HCT116 (cell line): Measurements from ENCODE around the gene DRD4. TPM values are rescaled to one million over a fixed set of nuclear protein-coding genes. Genes with fewer than 3 reads are reported as not detected.

ENCODE experiments used
- ATAC-seq: fragments of 200-7000 bp; cut with Tn5 transposase; 2 replicates; pipeline ENCODE4 v1.9.1; 2020; ENCODE audit warnings: mild to moderate bottlenecking, moderate library complexity
- BruUV-seq: library from RNA; stranded (reverse); fragments of 400-500 nt; replicated peaks from 2 replicates; lab custom pipeline; 2021; lab: Mats Ljungman, UMichigan
- CTCF ChIA-PET: fragments of 300-600 bp; sonication (Branson Sonifier 250); formaldehyde crosslinking; loops from one replicate; lab custom pipeline; 2021; ENCODE audit warnings: antibody characterized with exemption; lab: Charles Lee
- POLR2A ChIA-PET: fragments of 300-600, 350-600 bp; sonication (Branson Sonifier 250); formaldehyde crosslinking; loops from one replicate; lab custom pipeline; 2021; ENCODE audit warnings: antibody characterized with exemption; lab: Charles Lee
- RAD21 ChIA-PET, 2 experiments: fragments of 300-600 bp; sonication (Branson Sonifier 250); formaldehyde crosslinking; loops; one replicate each; lab custom pipeline; 2023; ENCODE audit warnings: low total read pairs in 2 of 2; ENCODE audit not compliant: uncharacterized antibody in 2 of 2, unreplicated experiment in 2 of 2, low non-redundant PET in 1 of 2; lab: Charles Lee
- DNase-seq: peaks from one replicate; pipeline ENCODE4 v3.0.0-alpha.2; 2010; ENCODE audit warnings: low read depth, low spot score
- H2AFZ ChIP-seq: fragments of 200-600 bp; shearing (Covaris generic), sonication (generic); 2 replicates; pipeline ENCODE4 v1.6.1; 2017; ENCODE audit warnings: low read depth, mixed run types, mixed read lengths, antibody characterized with exemption, low read length; ENCODE audit not compliant: poor library complexity, severe bottlenecking
- H3K27ac ChIP-seq: 2 replicates; pipeline ENCODE4 v1.5.1; 2012; ENCODE audit warnings: low read depth, low read length
- H3K27me3 ChIP-seq: fragments of 200-600 bp; sonication (generic); 2 replicates; pipeline ENCODE4 v1.6.1; 2016; ENCODE audit warnings: mixed run types, low read length, mixed read lengths; ENCODE audit not compliant: insufficient read depth
- H3K36me3 ChIP-seq, 2 experiments: fragments of 200-500 bp in 1 of 2; fragments of 200-600 bp in 1 of 2; sonication (Bioruptor generic) in 1 of 2; sonication (generic) in 1 of 2; 2 replicates each; pipeline versions ENCODE4 v1.5.1 to v1.6.1; 2014 to 2016; ENCODE audit warnings: low read length in 2 of 2, inconsistent platforms in 1 of 2, mixed read lengths in 1 of 2, mixed run types in 1 of 2; ENCODE audit not compliant: insufficient read depth in 2 of 2, control insufficient read depth in 1 of 2
- H3K4me1 ChIP-seq, 2 experiments: fragments of 200-600 bp in 1 of 2; sonication (generic) in 1 of 2; 2 replicates each; pipeline versions ENCODE4 v1.5.1 to v1.6.1; 2012 to 2017; ENCODE audit warnings: low read length in 2 of 2, inconsistent platforms in 1 of 2, mild to moderate bottlenecking in 1 of 2, mixed read lengths in 1 of 2, mixed run types in 1 of 2, moderate library complexity in 1 of 2; ENCODE audit not compliant: insufficient read depth in 2 of 2, control insufficient read depth in 1 of 2
- H3K4me2 ChIP-seq: fragments of 200-600 bp; sonication (generic); 2 replicates; pipeline ENCODE4 v1.6.1; 2017; ENCODE audit warnings: mixed run types, low read length, mixed read lengths
- H3K4me3 ChIP-seq, 2 experiments: fragments of 200-600 bp in 1 of 2; sonication (generic) in 1 of 2; replicated peaks in 1 of 2; 2 replicates each; pipeline ENCODE4 v1.5.1; 2011 to 2016; ENCODE audit warnings: low read length in 2 of 2, control low read depth in 1 of 2, low read depth in 1 of 2, mild to moderate bottlenecking in 1 of 2, mixed read lengths in 1 of 2, mixed run types in 1 of 2
- H3K79me2 ChIP-seq: fragments of 200-600 bp; sonication (generic); 2 replicates; pipeline ENCODE4 v1.6.1; 2017; ENCODE audit warnings: mild to moderate bottlenecking, mixed run types, low read length, moderate library complexity, mixed read lengths; ENCODE audit not compliant: insufficient read depth
- H3K9ac ChIP-seq: fragments of 200-600 bp; sonication (generic); 2 replicates; pipeline ENCODE4 v1.6.1; 2016; ENCODE audit warnings: low read length, mixed read lengths
- H3K9me2 ChIP-seq: fragments of 200-600 bp; sonication (generic), shearing (Covaris generic); 2 replicates; pipeline ENCODE4 v1.6.1; 2017; ENCODE audit warnings: mixed run types, mild to moderate bottlenecking, moderate library complexity; ENCODE audit not compliant: insufficient read depth
- H3K9me3 ChIP-seq, 2 experiments: fragments of 200-500 bp in 1 of 2; fragments of 200-600 bp in 1 of 2; sonication (Bioruptor generic) in 1 of 2; sonication (generic) in 1 of 2; 2 replicates each; pipeline ENCODE4 v1.6.1; 2014 to 2017; ENCODE audit warnings: low read length in 2 of 2, mixed read lengths in 2 of 2, inconsistent platforms in 1 of 2, low read depth in 1 of 2, mild to moderate bottlenecking in 1 of 2, mixed run types in 1 of 2, moderate library complexity in 1 of 2; ENCODE audit not compliant: control insufficient read depth in 1 of 2, insufficient read depth in 1 of 2
- H4K20me1 ChIP-seq: fragments of 200-600 bp; sonication (generic), shearing (Covaris generic); 2 replicates; pipeline ENCODE4 v1.6.1; 2017; ENCODE audit warnings: mixed run types, mild to moderate bottlenecking, moderate library complexity; ENCODE audit not compliant: insufficient read depth
- ATF3 ChIP-seq: IDR thresholded peaks from 2 replicates; pipeline ENCODE4 v1.6.1; 2012
- CBX3 ChIP-seq: IDR thresholded peaks from 2 replicates; pipeline ENCODE4 v1.6.1; 2012; ENCODE audit warnings: low read depth
- CTCF ChIP-seq, 3 experiments: fragments of 200-600 bp in 1 of 3; sonication (generic) in 1 of 3; IDR thresholded peaks in 2 of 3; conservative IDR thresholded peaks in 1 of 3; 2 replicates each; pipeline ENCODE4 v1.5.1; 2012 to 2017; ENCODE audit warnings: low read depth in 2 of 3, low read length in 2 of 3, antibody characterized with exemption in 1 of 3, borderline replicate concordance in 1 of 3, control low read depth in 1 of 3, mild to moderate bottlenecking in 1 of 3, mixed read lengths in 1 of 3, mixed run types in 1 of 3, moderate library complexity in 1 of 3; ENCODE audit not compliant: insufficient read depth in 1 of 3
- EGR1 ChIP-seq: IDR thresholded peaks from 2 replicates; pipeline ENCODE4 v1.6.1; 2012; ENCODE audit warnings: low read depth
- ELF1 ChIP-seq: IDR thresholded peaks from 2 replicates; pipeline ENCODE4 v1.6.1; 2012; ENCODE audit warnings: low read depth, borderline replicate concordance
- FOSL1 ChIP-seq: IDR thresholded peaks from 2 replicates; pipeline ENCODE4 v1.6.1; 2012; ENCODE audit warnings: low read depth
- MAX ChIP-seq: IDR thresholded peaks from 2 replicates; pipeline ENCODE4 v1.6.1; 2012
- POLR2A ChIP-seq: IDR thresholded peaks from 2 replicates; pipeline ENCODE4 v1.7.0; 2011; ENCODE audit warnings: borderline replicate concordance; ENCODE audit not compliant: insufficient read depth, insufficient read length; ENCODE audit errors: extremely low read depth
- RAD21 ChIP-seq: IDR thresholded peaks from 2 replicates; pipeline ENCODE4 v1.6.1; 2012; ENCODE audit warnings: low read depth, mild to moderate bottlenecking
- REST ChIP-seq: IDR thresholded peaks from 2 replicates; pipeline ENCODE4 v1.6.1; 2012; ENCODE audit warnings: low read depth
- SIN3A ChIP-seq: IDR thresholded peaks from 2 replicates; pipeline ENCODE4 v1.6.1; 2012; ENCODE audit warnings: low read depth
- SRF ChIP-seq: IDR thresholded peaks from 2 replicates; pipeline ENCODE4 v1.6.1; 2012; ENCODE audit warnings: low read depth
- ZFX ChIP-seq: fragments of 450-650 bp; IDR thresholded peaks from 2 replicates; pipeline ENCODE4 v1.6.1; 2017
- intact Hi-C: fragments of 100-400 bp; cut with micrococcal nuclease; formaldehyde crosslinking; loops from 2 replicates; pipeline ENCODE4 v1.10.0; 2022
- total RNA-seq: library from RNA; stranded (reverse); gene quantifications from one replicate; pipeline ENCODE4 v1.2.1, GENCODE V29; 2021; ENCODE audit not compliant: unreplicated experiment

DRD4 gene
- total RNA-seq, 1 experiment from 2014 or later, result 2.4 TPM

- ChIA-PET POLR2A (interaction anchor here (0.6 kb wide), 1 partner anchor 54 kb away, joined by 3 read pairs; no protein-coding TSS in a partner anchor), CTCF (no interaction called here), RAD21 (no interaction called here)
- ATAC-seq, result no peak
- Histone ChIP-seq H3K27ac (no peak overlapping the region), H4K20me1 (no peaks in the 10 kb centered on the region), H3K27me3 (no peaks in the 10 kb centered on the region), H2AFZ (no peak overlapping the region), H3K4me3 (no peak overlapping the region), H3K36me3 (no peaks in the 10 kb centered on the region; a peak in 1 of 4 replicates), H3K9ac (no peak overlapping the region), H3K9me2 (no peaks in the 10 kb centered on the region), H3K9me3 (no peaks in the 10 kb centered on the region), H3K4me2 (no peak overlapping the region), H3K79me2 (peaks cover 3% of the 10 kb centered on the region; the same call in 1 of the 2 replicates), H3K4me1 (no peaks in the 10 kb centered on the region)
- BruUV-seq, result no TSS peak
- DNase-seq, result no peak
- TF ChIP-seq SIN3A (no peak), MAX (no peak), EGR1 (no peak), RAD21 (no peak), ELF1 (no peak), CTCF (IDR thresholded peaks at IDR 0.05 in 2 of 3, conservative IDR thresholded peaks at IDR 0.05 in 1 of 3; ENCODE audit: borderline replicate concordance in 1 of 3, insufficient read depth in 1 of 3, low read depth in 2 of 3, low read length in 2 of 3) (no peak), REST (no peak), FOSL1 (no peak), ATF3 (no peak), ZFX (no peak), SRF (no peak), CBX3 (no peak), POLR2A (no peak)
- intact Hi-C loops, result no loop called here
Measured at GRCh38 chr11:665062-665703, 28.1 kb downstream of the DRD4 start.
